Measurements from ENCODE around the gene TRRAP. TPM values are rescaled to one million over a fixed set of nuclear protein-coding genes. Genes with fewer than 3 reads are reported as not detected.

Gene TRRAP
- total and polyA plus RNA-seq, 10 donors = 8.4 to 73.4 (median 57.5) TPM

- peaks cover 16 to 100% (median 99%) of the 10 kb centered on the region in 6 donors for H3K36me3 ChIP-seq
- no peaks in the 10 kb centered on the region for H3K9me3 ChIP-seq
- H3K4me1 ChIP-seq = no peaks in the 10 kb centered on the region
- H3K4me3 ChIP-seq = no peak overlapping the region
- TF ChIP-seq CTCF (IDR thresholded peaks at IDR 0.05 in 8 of 11, conservative IDR thresholded peaks at IDR 0.05 in 3 of 11) (no peak), POLR2AphosphoS5 (IDR thresholded peaks at IDR 0.05) (no peak), POLR2A (IDR thresholded peaks at IDR 0.05) (no peak)
- H3K27me3 ChIP-seq (replicated peaks in 1 of 7) = no peaks in the 10 kb centered on the region
- H3K27ac ChIP-seq = no peak overlapping the region
- no peak for DNase-seq
- 92 to 100% (median 96%) methylated on average over 7 of the region's 7 CpGs for WGBS, 5 donors
- intact Hi-C loops (cut with DNase I; ENCODE audit: low total_unique reads) = no loop called here
Measured at GRCh38 chr7:98899816-98900215, 21.5 kb downstream of the TRRAP start.

- peaks cover 16 to 100% (median 99%) of the 10 kb centered on the region in 6 donors for H3K36me3 ChIP-seq
- intact Hi-C loops (cut with DNase I; ENCODE audit: low total_unique reads) = no loop called here
- H3K27me3 ChIP-seq (replicated peaks in 1 of 7) = no peaks in the 10 kb centered on the region
- H3K4me1 ChIP-seq = no peaks in the 10 kb centered on the region
- H3K9me3 ChIP-seq = no peaks in the 10 kb centered on the region
- H3K4me3 ChIP-seq = no peak overlapping the region
- no peak for DNase-seq
- H3K27ac ChIP-seq = no peak overlapping the region
- WGBS, 5 donors = 88 to 94% (median 92%) methylated on average over 3 of the region's 3 CpGs
- TF ChIP-seq POLR2A (IDR thresholded peaks at IDR 0.05) (no peak), POLR2AphosphoS5 (IDR thresholded peaks at IDR 0.05) (no peak), CTCF (IDR thresholded peaks at IDR 0.05 in 8 of 11, conservative IDR thresholded peaks at IDR 0.05 in 3 of 11) (no peak)
Measured at GRCh38 chr7:98900815-98901214, 22.5 kb downstream of the TRRAP start.

- intact Hi-C loops (cut with DNase I; ENCODE audit: low total_unique reads) = no loop called here
- Histone ChIP-seq H3K4me3 (no peak overlapping the region), H3K27me3 (replicated peaks in 1 of 7) (no peaks in the 10 kb centered on the region), H3K36me3 (peaks cover 16 to 100% (median 96%) of the 10 kb centered on the region in 6 donors), H3K4me1 (no peaks in the 10 kb centered on the region), H3K27ac (no peak overlapping the region), H3K9me3 (no peaks in the 10 kb centered on the region)
- WGBS, 5 donors = 89 to 98% (median 95%) methylated on average over 3 of the region's 3 CpGs
- TF ChIP-seq POLR2A (IDR thresholded peaks at IDR 0.05) = no peak
- no peak for DNase-seq
Measured at GRCh38 chr7:98902523-98902922, 24.2 kb downstream of the TRRAP start.

- no peak overlapping the region for H3K27ac ChIP-seq
- H3K36me3 ChIP-seq = peaks cover 11 to 100% (median 95%) of the 10 kb centered on the region in 6 donors
- no peak overlapping the region for H3K4me3 ChIP-seq
- no peak for DNase-seq
- no peaks in the 10 kb centered on the region for H3K9me3 ChIP-seq
- no peaks in the 10 kb centered on the region for H3K4me1 ChIP-seq
- intact Hi-C loops (cut with DNase I; ENCODE audit: low total_unique reads) = no loop called here
- WGBS, 5 donors = 94 to 100% (median 98%) methylated on average over 4 of the region's 4 CpGs
- TF ChIP-seq POLR2A (IDR thresholded peaks at IDR 0.05) = no peak
- no peak for TF ChIP-seq CTCF (IDR thresholded peaks at IDR 0.05 in 8 of 11, conservative IDR thresholded peaks at IDR 0.05 in 3 of 11)
- no peak for TF ChIP-seq POLR2AphosphoS5 (IDR thresholded peaks at IDR 0.05)
- H3K27me3 ChIP-seq (replicated peaks in 1 of 7) = no peaks in the 10 kb centered on the region
Measured at GRCh38 chr7:98903246-98903645, 24.9 kb downstream of the TRRAP start.

- DNase-seq = no peak
- TF ChIP-seq POLR2A (IDR thresholded peaks at IDR 0.05) (no peak), CTCF (IDR thresholded peaks at IDR 0.05 in 8 of 11, conservative IDR thresholded peaks at IDR 0.05 in 3 of 11) (no peak), POLR2AphosphoS5 (IDR thresholded peaks at IDR 0.05) (no peak)
- no peaks in the 10 kb centered on the region for H3K9me3 ChIP-seq
- no peak overlapping the region for H3K27ac ChIP-seq
- H3K4me3 ChIP-seq = no peak overlapping the region
- H3K4me1 ChIP-seq = no peaks in the 10 kb centered on the region
- H3K36me3 ChIP-seq = peaks cover 4 to 100% (median 96%) of the 10 kb centered on the region in 6 donors
- no peaks in the 10 kb centered on the region for H3K27me3 ChIP-seq (replicated peaks in 1 of 7)
- 87 to 97% (median 94%) methylated on average over 5 of the region's 5 CpGs for WGBS, 5 donors
- intact Hi-C loops (cut with DNase I; ENCODE audit: low total_unique reads) = no loop called here
Measured at GRCh38 chr7:98907570-98907969, 29.2 kb downstream of the TRRAP start.
